HG03039 (cell line): Measurements from ENCODE around the gene HS1BP3.

Experiments used
- ATAC-seq: cut with Tn5 transposase; IDR thresholded peaks from one replicate; pipeline ENCODE4 v1.9.1; 2021; ENCODE audit warnings: mild to moderate bottlenecking, moderate library complexity; ENCODE audit not compliant: unreplicated experiment

Gene HS1BP3

DNA sequence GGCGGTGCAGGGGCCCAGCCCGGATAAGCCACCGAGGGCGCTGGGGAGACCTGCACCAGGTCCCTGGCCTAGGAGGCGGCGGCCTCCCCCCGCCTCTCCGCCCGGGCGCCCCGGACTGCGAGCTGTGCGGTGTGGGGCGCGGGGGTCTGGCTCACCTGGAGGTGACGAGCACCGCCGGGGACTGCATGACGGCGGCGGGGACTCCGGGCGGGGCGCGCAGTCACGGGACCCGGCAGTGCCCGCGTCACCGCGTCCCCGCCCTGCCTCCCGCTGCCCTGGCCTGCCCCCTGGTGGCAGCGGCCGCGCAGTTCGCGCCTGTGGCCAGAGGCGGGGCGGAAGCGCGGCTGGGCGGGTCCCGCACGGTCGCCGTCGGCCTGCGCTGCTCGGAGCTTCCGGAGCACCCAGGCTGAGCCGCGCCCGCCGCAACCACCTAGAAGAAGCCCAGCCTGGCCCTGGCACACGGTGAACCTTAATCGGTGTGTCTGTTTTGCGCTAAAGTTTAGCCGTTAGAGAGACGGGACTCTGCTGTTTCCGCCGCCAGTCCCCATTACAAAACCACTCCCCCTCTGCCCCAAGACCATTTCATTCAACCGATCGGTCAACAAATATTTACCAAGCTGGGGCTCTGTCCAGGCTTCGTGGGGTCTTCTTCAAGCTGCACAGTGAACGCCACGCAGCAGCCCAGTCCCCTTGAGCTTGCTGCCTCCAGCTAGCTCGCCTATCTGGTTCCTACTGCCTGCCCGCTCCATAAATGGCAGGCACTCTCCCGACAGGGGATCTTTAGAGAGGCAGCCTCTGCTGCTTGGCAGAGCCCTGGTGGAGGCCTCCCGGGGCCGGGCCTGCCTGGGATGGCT, at the start of gene HS1BP3:
HS1BP3 (minus strand) TSS at position 222 of the 854 bp plus-strand sequence; CDS start at position 187, 35 bp downstream.
- peak; percentile 96 for ATAC-seq

DNA sequence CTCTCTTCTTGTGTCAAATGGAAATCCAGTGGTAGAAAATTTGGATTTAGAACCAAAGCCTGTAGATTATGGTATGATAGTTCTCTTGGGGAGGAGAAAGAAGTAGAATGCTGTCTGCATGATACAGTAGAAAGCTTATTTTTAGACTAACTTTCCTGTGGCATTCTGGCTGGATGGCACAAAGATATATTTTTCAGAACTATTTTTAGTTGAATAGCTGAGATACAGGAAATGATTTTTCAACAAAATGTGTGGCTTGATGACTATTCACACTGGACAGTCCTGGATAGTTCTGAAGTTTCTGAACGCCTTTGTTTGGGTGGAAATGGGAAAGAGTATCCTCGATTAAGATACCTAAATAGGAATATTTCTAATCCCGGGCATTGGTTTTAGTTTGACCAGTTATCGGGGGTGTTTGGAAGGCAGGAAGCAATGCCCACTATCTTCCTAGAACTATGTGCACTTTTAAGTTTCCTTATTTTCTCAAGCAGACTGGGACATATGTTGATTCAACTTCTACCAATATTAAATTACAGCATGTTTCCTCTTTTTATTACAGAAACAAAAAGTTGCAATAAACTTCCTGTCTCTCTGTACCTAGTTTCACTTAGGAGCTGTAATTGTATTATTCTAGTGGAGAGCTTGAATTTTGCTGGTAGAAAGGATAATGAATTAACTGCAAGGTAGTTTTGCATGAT, 48.2 kb upstream of the HS1BP3 start:
- no peak for ATAC-seq

- ATAC-seq: no peak
Measured at GRCh38 chr2:20697322-20697934, 46.5 kb upstream of the HS1BP3 start.

DNA sequence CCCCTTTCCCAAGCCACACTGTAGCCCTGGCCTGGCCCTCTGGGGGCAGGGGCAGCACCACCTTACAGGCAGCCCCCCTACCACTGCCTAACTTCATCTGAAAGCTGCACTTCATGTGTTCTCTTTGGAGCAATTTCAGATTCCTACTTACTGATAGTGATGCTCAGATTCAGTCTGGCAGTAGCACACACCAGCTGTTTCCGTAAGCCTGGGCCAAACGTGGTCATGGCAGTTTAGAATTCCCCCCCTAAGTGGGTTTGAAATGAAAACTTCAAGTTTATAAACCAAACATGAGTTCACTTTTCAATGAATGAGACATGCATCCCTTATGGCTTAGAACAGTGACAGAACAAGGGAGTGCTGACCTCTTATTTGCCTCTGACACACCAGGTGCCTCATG, 45.5 kb upstream of the HS1BP3 start:
- ATAC-seq: no peak

GRCh38 chr2:20693317-20693716, 42.4 kb upstream of the HS1BP3 start:
- no peak for ATAC-seq

GRCh38 chr2:20692081-20692480, 41.2 kb upstream of the HS1BP3 start:
- ATAC-seq: no peak

GRCh38 chr2:20691076-20691734, 40.3 kb upstream of the HS1BP3 start:
- no peak for ATAC-seq

GRCh38 chr2:20689428-20690264, 38.7 kb upstream of the HS1BP3 start:
- no peak for ATAC-seq

GRCh38 chr2:20687260-20687832, 36.4 kb upstream of the HS1BP3 start:
- no peak for ATAC-seq

GRCh38 chr2:20684581-20685063, 33.7 kb upstream of the HS1BP3 start:
- no peak for ATAC-seq

DNA sequence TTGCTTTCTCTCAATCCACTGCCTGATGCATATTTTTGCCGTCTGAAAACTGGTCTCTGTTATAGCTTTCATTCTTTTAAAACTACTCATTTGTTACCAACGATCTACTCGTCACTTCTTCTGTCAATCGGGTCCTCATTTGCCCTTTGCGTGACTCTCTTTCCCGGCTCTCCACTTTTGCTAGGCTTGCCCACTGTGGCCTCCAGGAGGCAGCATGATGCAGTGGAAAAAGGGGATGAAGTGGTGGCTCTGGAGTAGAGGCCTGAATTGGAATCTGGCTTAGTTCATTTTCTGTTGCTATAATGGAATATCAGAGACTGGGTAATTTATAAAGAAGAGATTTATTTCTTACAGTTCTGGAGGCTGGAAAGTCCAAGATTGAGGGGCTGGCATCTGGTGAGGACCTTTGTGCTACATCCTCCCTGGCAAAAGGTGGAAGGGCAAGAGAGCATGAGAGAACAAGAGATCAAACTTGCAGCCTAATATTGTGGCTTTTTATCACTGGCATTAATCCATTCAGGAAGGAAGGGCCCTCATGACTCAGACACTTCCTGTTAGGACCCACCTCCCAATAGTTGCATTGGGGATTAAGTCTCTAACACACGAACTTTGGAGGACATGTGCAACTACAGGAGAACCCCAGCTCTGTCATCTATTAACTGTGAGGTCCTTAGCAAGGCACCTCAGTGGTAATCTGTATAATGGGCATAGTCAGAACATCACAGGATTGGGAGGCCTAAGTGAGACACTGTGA, 31.4 kb upstream of the HS1BP3 start:
- ATAC-seq: no peak

DNA sequence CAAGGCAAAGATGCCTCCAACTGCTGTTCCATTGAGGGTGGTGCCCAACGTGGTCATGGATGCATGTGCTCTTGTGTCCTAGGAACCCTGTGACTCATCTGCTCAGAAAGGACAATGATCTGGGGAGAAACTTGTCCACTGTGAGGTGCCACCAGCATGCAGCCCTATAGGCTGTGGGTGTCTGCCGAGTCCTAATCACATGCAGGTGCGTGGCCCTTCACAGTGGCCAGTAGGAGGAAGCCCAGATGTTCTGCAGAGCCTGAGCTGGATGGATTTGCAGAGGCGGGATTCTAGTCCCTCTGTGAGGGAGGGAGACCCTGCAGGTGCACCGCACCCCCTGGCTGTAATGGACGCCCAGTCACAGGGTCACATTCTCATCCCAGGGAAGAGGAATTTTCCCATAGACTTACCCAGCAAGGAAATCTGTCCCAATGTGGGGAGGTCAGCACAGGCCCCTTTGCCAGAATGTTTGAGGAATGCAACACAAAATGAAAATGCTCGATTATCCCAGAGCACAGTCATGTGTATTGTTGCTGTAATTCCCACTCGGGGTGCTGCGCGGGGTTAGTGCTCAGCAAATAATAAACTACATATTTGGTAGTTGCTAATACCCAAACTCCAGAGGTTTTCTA, 30.0 kb upstream of the HS1BP3 start:
- no peak for ATAC-seq

- no peak for ATAC-seq
Measured at GRCh38 chr2:20678780-20679179, 27.9 kb upstream of the HS1BP3 start.

DNA sequence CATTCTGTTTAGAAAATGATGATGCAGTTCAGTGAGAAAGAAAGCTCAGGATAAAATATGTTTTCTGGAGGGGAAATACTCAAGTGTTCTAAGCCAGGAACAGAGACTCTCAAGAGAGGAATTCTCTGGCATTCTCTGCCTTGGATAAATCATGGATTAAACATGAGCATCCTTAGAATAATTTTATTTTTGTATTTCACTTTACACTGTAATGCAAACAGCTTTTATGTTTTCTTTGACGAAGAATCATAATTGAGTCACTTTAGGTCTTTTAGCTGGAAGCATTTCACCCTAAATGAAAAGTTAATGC, 27.1 kb upstream of the HS1BP3 start:
- no peak for ATAC-seq

DNA sequence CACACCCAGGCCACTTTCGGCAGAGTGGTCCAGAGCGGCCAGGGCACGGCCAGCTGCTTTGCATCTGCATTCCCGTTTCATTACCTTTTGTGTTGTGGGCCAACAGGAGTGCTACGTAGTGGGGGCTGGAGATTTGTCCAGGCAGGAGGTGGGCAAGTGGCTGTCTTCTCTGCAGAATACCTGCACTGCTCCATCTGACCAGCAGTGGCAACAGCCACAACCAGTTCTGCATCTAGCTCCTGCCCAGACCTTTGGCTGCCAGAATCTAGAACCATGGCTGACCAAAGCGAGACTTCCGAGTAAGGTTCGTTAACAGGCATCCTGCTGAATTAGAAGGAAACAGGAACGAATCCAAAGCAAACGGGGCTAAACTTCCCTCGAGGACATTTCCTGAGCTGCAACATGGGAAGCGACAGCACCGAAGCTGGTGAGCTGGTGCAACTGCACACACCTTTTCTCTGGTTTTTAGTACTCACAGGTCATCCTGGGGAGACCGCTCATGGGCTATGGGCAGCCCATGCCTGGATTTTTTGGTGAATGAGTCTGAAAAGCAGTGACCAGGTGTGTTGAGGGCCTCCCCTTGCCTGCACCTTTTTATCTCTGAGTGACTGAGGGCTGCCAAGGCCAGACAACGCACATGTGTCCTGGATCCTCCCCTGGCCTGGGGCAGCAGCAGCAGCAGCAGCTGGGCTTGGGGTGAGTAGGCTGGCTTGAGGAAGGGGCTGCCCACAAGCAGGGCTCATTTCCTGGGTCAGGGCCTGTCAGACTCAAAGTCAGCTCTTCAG, 26.6 kb upstream of the HS1BP3 start:
- peak; percentile 23 for ATAC-seq

DNA sequence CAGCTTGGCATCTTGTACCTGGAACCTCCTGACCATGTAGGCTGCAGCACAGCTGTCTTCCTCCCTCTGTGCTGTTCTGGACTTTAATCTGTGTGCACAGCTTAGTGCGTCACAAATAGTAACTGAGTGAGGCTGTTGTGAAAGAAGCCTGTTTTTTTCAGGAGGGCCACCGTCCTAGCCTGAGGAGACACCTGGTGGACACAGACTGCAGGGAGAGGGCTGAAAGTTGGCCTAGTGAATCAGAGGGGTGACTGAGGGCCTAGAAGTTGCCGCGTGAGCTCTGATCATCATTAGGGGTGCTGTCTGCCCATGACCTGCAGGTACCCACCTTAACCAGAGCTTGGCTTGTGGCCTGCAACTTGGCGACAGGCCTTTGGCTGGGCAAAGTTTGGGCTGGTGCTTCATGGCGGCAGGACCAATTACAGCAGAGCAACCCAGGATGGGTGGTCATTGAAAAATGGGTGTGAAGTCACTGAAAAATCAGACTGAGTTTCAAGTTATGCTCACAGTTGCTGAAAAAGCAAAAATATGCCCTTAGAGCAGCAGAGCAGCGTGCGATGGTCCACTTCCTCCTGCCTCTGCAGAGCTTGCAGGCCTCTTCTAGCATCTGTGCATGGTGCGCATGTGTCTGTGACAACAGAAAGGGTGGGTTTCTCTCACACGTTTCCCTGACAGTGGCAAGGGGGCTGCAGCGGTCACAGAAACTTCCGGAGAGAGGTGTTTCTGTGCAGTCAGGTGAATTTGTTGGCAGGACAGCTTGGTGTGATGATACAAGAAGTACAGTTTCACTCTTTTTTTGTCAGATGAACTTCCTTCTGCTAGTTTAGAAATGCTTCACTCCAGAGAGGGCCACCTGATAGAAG, 25.7 kb upstream of the HS1BP3 start:
- ATAC-seq: peak; percentile 48

DNA sequence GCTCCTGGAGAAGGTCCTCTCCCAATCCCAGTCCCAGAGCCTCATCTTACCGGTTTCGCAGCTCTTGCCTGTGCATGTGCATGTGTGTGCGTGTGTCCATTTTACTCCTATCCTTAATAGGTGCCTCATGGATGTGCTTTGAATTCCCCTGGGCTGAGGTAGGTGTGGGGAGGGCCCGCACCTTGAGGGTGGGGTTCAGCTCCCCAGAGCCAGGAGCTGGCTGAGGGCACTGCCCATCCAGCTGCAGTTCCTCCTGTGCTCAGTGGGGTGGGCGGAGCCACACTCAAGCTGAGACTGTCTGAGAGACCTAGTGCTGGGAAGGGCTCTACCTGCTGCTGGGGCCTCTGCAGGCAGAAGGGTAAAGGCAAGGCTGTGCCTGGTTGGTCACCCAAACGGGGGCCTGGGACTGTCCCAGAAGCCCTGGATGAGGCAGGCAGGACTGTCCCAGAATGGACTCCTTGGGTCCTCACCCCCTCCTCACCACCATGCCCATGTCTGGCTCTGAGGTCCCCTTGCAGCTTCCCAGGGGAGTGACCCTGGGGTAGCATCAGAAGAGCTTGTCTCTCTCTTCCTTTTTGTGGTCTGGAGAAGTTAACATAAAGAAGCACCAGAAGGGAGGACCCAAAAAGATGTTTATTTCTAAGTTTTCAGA, 24.9 kb upstream of the HS1BP3 start:
- ATAC-seq: peak; percentile 76
